Activated CD4-positive, alpha-beta T cell treated with anti-CD3 and anti-CD28 coated beads, Interleukin-2, amount 50 U/mL, for 24 hours (primary cell): ENCODE results near the gene GOLGA8H.
"Not testable (repeated sequence)": the region's sequence is repeated elsewhere in the genome, so short reads cannot be mapped to it uniquely, and the experiment has no call there.

Experiments
- DNase-seq, 2 donors: peaks; one replicate each; pipeline ENCODE4 v3.0.0-alpha.2; 2020; ENCODE audit warnings: low read depth in 1 of 2, low spot score in 1 of 2

Gene GOLGA8H, protein sequence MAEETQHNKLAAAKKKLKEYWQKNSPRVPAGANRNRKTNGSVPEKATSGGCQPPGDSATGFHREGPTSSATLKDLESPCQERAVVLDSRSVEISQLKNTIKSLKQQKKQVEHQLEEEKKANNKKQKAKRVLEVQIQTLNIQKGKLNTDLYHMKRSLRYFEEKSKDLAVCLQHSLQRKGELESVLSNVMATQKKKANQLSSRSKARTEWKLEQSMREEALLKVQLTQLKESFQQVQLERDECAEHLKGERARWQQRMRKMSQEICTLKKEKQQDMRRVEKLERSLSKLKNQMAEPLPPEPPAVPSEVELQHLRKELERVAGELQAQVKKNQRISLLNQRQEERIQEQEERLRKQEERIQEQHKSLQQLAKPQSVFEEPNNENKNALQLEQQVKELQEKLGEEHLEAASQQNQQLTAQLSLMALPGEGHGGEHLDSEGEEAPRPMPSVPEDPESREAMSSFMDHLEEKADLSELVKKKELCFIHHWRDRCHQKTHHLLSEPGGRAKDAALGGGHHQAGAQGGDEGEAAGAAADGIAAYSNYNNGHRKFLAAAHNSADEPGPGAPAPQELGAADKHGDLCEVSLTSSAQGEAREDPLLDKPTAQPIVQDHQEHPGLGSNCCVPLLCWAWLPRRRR

DNA sequence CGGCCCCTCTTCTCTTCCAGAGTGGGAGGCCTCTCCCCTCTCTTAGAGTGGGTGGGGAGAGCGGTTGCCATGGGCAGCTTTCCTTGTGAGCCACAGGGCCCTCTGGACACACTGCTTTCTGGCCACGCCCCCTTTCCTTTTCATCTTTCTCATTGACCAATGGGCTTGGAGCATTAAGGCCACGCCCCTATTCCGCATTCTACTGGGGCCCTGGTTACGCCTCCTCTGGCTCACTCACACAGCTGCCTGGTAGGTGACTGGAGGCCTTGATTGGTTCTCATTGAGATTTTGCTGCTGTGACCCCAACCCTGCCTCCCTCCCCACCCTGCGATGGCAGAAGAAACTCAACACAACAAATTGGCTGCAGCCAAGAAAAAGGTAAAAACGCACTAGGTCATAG lies at the start of gene GOLGA8H:
Gene GOLGA8H (plus strand): TSS at position 233 of the 400 bp plus-strand sequence. CDS start 98 bp downstream, at position 331.
- DNase-seq = not testable (repeated sequence)

DNA sequence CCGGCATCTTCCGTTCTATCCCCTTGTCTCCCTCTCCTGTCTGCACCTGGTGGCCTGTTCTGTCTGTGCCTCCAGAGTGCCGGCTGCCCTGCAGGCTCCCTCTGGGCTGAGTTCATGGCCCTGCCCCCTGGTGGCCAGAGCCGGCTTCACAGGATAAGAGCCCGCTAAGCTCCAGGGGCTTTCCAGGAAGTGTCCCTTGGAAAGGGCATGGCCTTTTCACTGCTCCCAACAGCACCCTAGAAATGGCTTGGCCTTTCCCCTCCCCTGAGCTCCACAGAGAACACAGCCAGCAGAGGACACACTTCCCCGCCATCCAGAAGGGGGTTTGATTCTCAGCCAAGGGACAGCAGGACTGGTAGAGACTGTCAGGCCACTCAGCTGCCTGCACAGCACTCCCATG lies 36.9 kb upstream of the GOLGA8H start:
- not testable (repeated sequence) for DNase-seq

DNA sequence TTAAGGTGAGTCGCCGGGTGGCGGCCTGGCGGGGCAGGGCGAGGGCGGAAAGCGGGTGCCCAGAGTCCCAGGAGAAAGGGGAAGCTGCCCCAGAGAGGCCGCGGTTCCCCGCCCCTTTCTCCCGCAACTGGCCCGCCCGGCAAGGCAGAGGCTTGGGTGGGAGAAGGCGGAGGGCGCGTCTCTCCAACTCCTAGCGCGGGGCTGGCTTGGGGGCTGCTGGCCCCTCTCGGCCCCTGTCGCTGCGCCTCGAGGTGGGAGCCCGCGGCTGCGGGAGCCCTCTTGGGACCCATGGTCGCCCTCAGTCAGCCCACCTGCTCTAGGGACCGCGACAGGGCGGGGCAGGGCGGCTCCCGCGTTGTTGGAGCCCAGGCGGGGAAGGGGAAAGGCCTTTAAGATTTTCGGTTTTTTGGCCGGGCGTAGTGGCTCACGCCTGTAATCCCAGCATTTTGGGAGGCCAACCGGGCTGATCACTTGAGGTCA lies 30.8 kb upstream of the GOLGA8H start:
- not testable (repeated sequence) for DNase-seq

DNA sequence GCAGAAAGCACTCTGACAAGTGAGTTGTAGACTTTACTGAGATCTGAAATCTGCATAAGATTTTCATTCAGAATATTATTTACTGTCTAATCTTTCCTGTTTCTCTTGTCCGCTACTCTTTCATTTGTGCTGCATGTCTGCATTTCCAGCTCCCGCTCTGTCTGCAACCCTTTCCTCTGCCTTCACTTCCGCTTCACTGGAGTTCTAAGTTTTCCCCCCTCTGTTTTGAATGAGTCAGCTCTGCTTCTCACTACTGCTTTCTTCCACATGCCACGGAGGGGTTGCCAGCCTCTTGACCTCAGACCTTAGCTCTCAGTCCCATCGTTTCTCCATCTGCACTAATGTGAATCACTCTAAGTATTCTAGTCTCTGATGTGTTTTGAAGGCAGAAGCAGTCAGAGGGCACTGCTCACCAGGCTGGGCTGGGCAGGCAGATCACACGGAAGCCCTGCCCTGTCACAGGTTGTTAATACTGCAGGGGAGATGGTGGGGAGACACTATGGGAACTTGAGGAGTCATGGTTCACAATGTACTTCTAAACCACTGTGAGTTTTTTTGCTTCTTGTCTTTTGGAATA lies 24.3 kb upstream of the GOLGA8H start:
- not testable (repeated sequence) for DNase-seq

DNA sequence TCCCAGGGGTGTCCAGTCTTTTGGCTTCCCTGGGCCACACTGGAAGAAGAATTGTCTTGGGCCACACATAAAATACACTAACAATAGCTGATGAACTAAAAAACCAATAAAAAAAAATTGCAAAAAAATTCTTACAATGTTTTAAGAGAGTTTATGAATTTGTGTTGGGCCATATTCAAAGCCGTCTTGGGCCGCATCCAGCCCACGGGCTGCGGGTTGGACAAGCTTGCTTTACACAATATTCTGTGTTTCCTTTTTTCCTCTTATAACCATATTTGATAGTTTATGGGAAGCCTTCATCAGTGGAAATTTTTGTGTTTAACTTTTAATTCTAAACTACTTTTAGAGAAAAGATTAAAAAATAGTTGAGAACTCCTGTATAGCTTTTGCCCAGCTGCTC lies 23.1 kb upstream of the GOLGA8H start:
- not testable (repeated sequence) for DNase-seq

DNA sequence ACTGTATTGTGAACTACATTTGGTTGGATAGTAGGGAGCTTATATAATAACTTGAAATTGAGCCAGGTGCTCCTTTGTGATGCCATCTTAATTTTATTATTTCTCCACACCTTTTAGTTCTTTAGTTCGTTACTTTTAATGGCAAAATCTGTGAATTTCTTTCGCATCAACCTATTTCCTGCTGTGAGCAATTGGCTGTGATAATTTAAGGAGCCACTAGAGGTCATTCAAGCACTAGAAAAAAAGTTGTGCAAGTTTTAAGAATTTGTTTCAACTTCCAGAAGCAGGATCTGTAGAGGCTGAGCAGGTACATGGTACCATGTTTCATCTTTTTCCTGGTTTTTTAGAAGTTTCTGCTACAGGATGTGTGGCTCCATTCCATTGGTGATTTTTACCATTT lies 4.9 kb upstream of the GOLGA8H start:
- DNase-seq = not testable (repeated sequence)

DNA sequence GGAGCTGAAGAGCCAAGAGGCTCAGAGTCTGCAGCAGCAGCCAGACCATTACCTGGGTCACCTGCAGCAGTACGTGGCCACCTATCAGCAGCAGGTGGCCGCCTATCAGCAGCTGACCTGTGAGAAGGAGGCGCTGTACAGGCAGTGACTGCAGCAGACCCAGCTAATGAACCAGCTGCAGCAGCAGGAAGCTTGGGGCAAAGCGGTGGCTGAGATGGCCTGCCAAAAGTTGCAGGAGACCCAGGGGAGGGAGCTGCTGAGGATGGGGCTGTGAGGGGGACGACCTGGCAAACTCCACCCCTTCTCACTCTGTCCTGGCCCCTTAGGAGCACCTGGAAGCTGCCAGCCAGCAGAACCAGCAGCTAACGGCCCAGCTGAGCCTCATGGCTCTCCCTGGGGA lies 8.4 kb downstream of the GOLGA8H start:
- DNase-seq = not testable (repeated sequence)

DNA sequence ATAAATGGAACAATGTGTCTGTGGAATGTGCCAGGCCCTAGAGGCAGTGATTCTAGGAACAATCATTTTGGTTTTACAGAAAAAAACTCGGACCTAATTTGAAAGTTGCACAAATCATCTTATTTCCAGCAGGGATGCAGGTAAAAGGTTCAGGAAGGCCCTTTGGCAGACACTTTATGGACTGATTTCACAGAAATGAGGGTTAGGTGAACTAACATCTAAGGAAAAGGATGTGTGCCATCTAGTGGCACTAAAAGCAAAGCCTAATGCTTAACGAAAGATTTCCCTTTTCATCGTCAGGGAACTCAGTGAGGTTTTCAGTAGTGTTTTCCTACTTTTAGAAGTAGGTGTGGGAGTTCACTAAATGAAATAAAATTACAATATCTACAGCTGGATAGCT lies 17.5 kb downstream of the GOLGA8H start:
- not testable (repeated sequence) for DNase-seq

DNA sequence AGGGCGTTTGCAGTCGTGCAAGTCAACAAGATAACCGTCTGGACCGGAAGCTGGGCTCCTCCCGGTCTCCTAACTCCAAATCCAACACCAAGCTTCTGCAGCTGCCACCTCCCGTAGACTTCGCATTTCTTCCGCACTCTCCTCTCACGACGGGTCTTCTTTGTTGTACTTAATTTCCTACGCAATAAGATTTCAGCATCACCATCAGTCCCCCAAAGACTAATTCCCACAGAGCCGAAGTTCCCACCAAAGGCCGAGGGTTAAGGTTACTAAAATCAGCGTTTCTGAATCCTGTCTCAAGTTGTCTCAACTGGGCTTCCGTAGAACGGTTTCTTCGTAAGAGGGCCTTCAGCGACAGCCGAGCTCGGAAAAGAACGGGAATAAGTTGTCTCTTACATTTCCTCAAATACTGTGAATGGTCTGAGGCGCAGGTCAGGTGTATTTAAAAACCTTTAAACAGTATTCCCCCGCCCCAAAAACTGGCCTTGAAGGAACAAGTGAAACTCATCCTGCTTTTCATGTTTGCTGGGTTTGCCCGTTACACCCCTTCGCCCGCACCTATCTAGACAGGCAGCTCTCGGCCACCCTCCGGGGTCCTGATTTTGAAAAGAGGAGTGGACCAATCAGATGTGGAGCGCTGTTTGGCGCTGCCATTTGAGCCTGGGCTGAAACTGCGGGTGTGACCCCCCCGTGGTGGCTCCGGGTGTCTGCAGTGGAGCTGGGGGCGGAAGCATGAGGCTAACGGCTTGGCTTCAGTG lies 21.8 kb downstream of the GOLGA8H start, which contains the start of gene ARHGAP11B:
Gene ARHGAP11B (plus strand): TSS at position 693 of the 758 bp plus-strand sequence.
- DNase-seq = peak; percentile 88 to 94

DNA sequence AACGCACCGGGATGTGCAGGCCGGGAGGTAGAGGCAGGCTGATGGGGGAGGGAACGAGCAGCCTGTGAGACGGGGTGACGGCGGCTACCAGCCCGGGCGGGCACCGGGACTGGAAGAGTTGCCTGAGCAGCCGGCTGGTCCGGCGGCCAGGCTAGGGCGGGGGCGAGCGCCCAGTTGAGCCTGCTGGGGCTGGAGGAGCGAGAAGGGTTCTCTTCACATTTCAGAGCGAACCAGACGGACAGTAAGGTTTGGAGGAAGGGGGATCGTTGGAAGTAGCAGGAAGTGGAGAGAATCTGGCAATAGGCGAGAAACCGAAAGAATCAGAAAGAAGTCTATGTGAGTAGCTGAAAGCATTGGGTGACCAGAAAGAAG lies 22.4 kb downstream of the GOLGA8H start:
- DNase-seq = not testable (repeated sequence)

DNA sequence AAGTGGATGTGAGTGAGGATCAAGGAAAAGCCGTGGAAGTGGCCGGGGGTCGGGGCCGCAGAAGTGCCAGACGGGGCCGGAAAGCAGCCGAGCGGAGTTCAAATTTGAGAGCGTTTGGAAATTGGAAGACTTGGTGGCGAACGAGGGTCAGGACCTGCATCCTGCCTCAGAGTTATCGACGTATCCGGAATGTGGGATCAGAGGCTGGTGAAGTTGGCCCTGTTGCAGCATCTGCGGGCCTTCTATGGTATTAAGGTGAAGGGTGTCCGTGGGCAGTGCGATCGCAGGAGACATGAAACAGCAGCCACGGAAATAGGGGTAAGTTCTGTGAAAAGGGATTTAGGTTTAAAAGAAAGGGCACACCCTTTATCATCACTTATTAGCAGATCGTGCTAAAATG lies 22.8 kb downstream of the GOLGA8H start:
- not testable (repeated sequence) for DNase-seq

DNA sequence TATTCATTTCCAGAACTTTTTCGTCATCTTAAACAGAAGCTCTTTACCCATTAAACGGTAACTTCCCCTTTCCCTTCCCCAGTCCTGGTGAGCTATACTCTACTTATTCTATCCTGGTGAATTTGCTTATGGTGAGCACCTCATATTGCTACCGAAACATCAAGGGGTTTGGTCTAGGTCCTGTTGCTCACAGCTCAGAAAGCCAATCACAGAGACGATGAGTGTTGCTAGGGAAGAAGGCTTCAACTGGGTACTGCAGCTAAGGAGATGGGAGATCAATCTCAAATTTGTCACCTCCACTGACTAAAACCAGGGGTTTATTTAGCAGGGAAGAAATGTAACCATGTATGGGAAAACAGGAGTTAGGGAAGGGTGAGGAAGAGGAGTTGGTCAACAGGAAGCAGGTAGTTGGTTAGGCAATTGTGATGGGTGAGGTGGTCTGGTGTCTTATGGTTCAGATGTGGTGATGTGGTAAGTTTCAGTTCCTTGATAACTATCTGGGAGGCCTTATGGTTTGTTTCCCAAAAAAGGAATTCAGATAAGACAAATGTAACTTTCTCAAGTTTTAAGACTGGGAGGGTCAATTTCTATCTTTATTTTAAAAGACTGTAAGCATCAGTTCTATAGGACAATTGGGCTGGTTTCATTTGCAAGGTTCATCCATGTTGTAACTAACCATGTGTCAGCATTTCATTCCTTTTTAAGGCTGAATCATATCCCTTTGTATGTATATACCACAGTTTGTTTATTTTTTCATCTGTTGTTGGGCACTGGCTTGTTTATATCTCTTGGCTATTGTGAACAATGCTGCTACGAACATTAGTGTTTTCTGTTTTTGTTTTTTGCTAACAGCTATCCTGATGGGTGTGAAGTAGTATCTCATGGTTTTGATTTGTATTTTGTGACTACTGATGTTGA lies 46.4 kb downstream of the GOLGA8H start:
- DNase-seq = no peak

DNA sequence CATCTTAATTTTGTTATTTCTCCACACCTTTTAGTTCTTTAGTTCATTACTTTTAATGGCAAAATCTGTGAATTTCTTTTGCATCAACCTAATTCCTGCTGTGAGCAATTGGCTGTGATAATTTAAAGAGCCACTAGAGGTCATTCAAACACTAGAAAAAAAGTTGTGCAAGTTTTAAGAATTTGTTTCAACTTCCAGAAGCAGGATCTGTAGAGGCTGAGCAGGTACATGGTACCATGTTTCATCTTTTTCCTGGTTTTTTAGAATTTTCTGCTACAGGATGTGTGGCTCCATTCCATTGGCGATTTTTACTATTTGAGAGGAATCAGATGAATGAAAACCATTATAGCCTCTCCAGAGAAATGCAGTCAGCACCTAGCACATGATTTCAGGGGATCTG lies 57.3 kb downstream of the GOLGA8H start:
- DNase-seq = not testable (repeated sequence)
